HG03025 (cell line): ENCODE data around the gene EVL.

Experiments
- ATAC-seq: cut with Tn5 transposase; IDR thresholded peaks from one replicate; pipeline ENCODE4 v1.9.1; 2021; ENCODE audit warnings: mild to moderate bottlenecking, moderate library complexity; ENCODE audit not compliant: unreplicated experiment, low FRiP score

Gene EVL

GRCh38 chr14:100142073-100143040, 77.1 kb downstream of the EVL start:
- ATAC-seq, result no peak

- no peak for ATAC-seq
These were observed 78.3 kb downstream of the EVL start for GRCh38 chr14:100143523-100143922.

GRCh38 chr14:100143934-100144333, 78.7 kb downstream of the EVL start:
- ATAC-seq, result no peak

GRCh38 chr14:100144645-100144995, 79.4 kb downstream of the EVL start:
- ATAC-seq, result no peak

GRCh38 chr14:100144996-100145646, 79.9 kb downstream of the EVL start:
- ATAC-seq, result no peak

- no peak for ATAC-seq
These were observed 80.7 kb downstream of the EVL start for GRCh38 chr14:100145682-100146464.

GRCh38 chr14:100146531-100147091, 81.4 kb downstream of the EVL start:
- no peak for ATAC-seq

- ATAC-seq, result no peak
These were observed 82.0 kb downstream of the EVL start for GRCh38 chr14:100147181-100147631.

GRCh38 chr14:100147691-100148464, 82.7 kb downstream of the EVL start:
- ATAC-seq, result no peak

GRCh38 chr14:100148837-100149731, 83.9 kb downstream of the EVL start:
- no peak for ATAC-seq

- no peak for ATAC-seq
These were observed 84.8 kb downstream of the EVL start for GRCh38 chr14:100149851-100150611.

- ATAC-seq, result no peak
These were observed 85.8 kb downstream of the EVL start for GRCh38 chr14:100150932-100151587.

GRCh38 chr14:100152091-100152490, 86.9 kb downstream of the EVL start:
- ATAC-seq, result no peak

GRCh38 chr14:100153560-100153959, 88.3 kb downstream of the EVL start:
- ATAC-seq, result no peak

GRCh38 chr14:100155049-100155621, 89.9 kb downstream of the EVL start:
- no peak for ATAC-seq

GRCh38 chr14:100155756-100156616, 90.8 kb downstream of the EVL start:
- ATAC-seq, result no peak
